RWPE2 (cell line): ENCODE measurements around the gene EBNA1BP2.

Source experiments
- ATAC-seq: fragments of 200-7000 bp; cut with Tn5 transposase; 3 replicates; pipeline ENCODE4 v1.9.1; 2021; ENCODE audit warnings: low read depth
- DNase-seq: peaks from one replicate; pipeline ENCODE4 v3.0.0-alpha.2; 2020; ENCODE audit warnings: low spot score
- H3K27ac ChIP-seq: fragments of 450-650 bp; 2 replicates; pipeline ENCODE4 v1.5.1; 2017; ENCODE audit warnings: mild to moderate bottlenecking; ENCODE audit not compliant: poor library complexity, severe bottlenecking
- H3K27me3 ChIP-seq: fragments of 250-450 bp; sonication (Bioruptor Pico); 2 replicates; pipeline ENCODE4 v1.5.1; 2021; ENCODE audit warnings: mild to moderate bottlenecking, moderate library complexity; ENCODE audit not compliant: insufficient read depth, poor library complexity, severe bottlenecking
- H3K36me3 ChIP-seq: fragments of 250-450 bp; sonication (Bioruptor Pico); 2 replicates; pipeline ENCODE4 v1.5.1; 2020; ENCODE audit warnings: low read depth, mild to moderate bottlenecking, moderate library complexity
- H3K4me1 ChIP-seq: fragments of 250-450 bp; sonication (Bioruptor Pico); 2 replicates; pipeline ENCODE4 v1.5.1; 2021; ENCODE audit warnings: mild to moderate bottlenecking, moderate library complexity; ENCODE audit not compliant: insufficient read depth, poor library complexity, severe bottlenecking
- H3K4me3 ChIP-seq: fragments of 250-450 bp; sonication (Bioruptor Pico); 2 replicates; pipeline ENCODE4 v1.5.1; 2021; ENCODE audit warnings: mild to moderate bottlenecking, moderate library complexity; ENCODE audit not compliant: severe bottlenecking
- H3K9me3 ChIP-seq: fragments of 250-450 bp; sonication (Bioruptor Pico); 2 replicates; pipeline ENCODE4 v1.5.1; 2021; ENCODE audit warnings: mild to moderate bottlenecking, moderate library complexity; ENCODE audit not compliant: severe bottlenecking
- CTCF ChIP-seq: fragments of 450-650 bp; IDR thresholded peaks from one replicate; pipeline ENCODE4 v1.5.1; 2017; ENCODE audit warnings: mild to moderate bottlenecking, moderate library complexity; ENCODE audit not compliant: poor library complexity, severe bottlenecking

EBNA1BP2 gene

GRCh38 chr1:43172527-43172972, 460 bp upstream of the EBNA1BP2 start:
- no peaks in the 10 kb centered on the region for H3K27me3 ChIP-seq
- peak overlapping the region; percentile 71 for H3K4me3 ChIP-seq
- peaks cover 37% of the 10 kb centered on the region for H3K36me3 ChIP-seq
- H3K27ac ChIP-seq, result no peak overlapping the region
- H3K4me1 ChIP-seq, result peaks cover 12% of the 10 kb centered on the region
- peak; percentile 77 for DNase-seq
- no peak for TF ChIP-seq CTCF
- peak; percentile 81 for ATAC-seq
- H3K9me3 ChIP-seq, result no peaks in the 10 kb centered on the region

GRCh38 chr1:43171312-43171875, 696 bp downstream of the EBNA1BP2 start:
- peaks cover 12% of the 10 kb centered on the region for H3K4me1 ChIP-seq
- no peaks in the 10 kb centered on the region for H3K27me3 ChIP-seq
- no peak for TF ChIP-seq CTCF
- DNase-seq, result no peak
- H3K4me3 ChIP-seq, result peak overlapping the region; percentile 71
- peak overlapping the region; percentile 14 for H3K27ac ChIP-seq
- ATAC-seq, result no peak; the same call in 2 of the 3 replicates
- peaks cover 48% of the 10 kb centered on the region for H3K36me3 ChIP-seq
- H3K9me3 ChIP-seq, result no peaks in the 10 kb centered on the region

- no peak overlapping the region for H3K27ac ChIP-seq
- no peak for TF ChIP-seq CTCF
- peaks cover 5% of the 10 kb centered on the region for H3K4me1 ChIP-seq
Measured at GRCh38 chr1:43165765-43166164, 6.3 kb downstream of the EBNA1BP2 start.

GRCh38 chr1:43165162-43165561, 6.9 kb downstream of the EBNA1BP2 start:
- no peak for DNase-seq
- Histone ChIP-seq H3K9me3 (no peaks in the 10 kb centered on the region), H3K4me3 (no peak overlapping the region), H3K36me3 (peaks cover 76% of the 10 kb centered on the region), H3K4me1 (no peaks in the 10 kb centered on the region), H3K27ac (no peak overlapping the region), H3K27me3 (no peaks in the 10 kb centered on the region)
- no peak for ATAC-seq
- TF ChIP-seq CTCF, result no peak

More at GRCh38 chr1:43165765-43166164, 6.3 kb downstream of the EBNA1BP2 start:
- DNase-seq, result no peak
- Histone ChIP-seq H3K4me3 (no peak overlapping the region), H3K27me3 (no peaks in the 10 kb centered on the region), H3K36me3 (peaks cover 82% of the 10 kb centered on the region), H3K9me3 (no peaks in the 10 kb centered on the region)
- no peak for ATAC-seq

GRCh38 chr1:43156026-43156425, 16.1 kb downstream of the EBNA1BP2 start:
- no peaks in the 10 kb centered on the region for H3K36me3 ChIP-seq
- no peaks in the 10 kb centered on the region for H3K27me3 ChIP-seq
- no peaks in the 10 kb centered on the region for H3K9me3 ChIP-seq
- TF ChIP-seq CTCF, result no peak
- peaks cover 17% of the 10 kb centered on the region for H3K4me1 ChIP-seq
- ATAC-seq, result no peak
- H3K4me3 ChIP-seq, result no peak overlapping the region
- no peak for DNase-seq
- no peak overlapping the region for H3K27ac ChIP-seq
